Colon (tissue), 2 donors: ENCODE results near the gene CDH7.
A peak's percentile ranks its signal among the peaks of the same experiment; 100 is the strongest.

Source experiments
- FAIRE-seq: peaks from 2 replicates; lab custom pipeline; 2012; peaks lifted over from hg19 to GRCh38; lab: Jason Lieb, UNC
- donor health status: control.
- donor health status: control.

Gene CDH7

GRCh38 chr18:65919018-65919417 lies 168.2 kb downstream of the CDH7 start:
- FAIRE-seq = no peak

DNA sequence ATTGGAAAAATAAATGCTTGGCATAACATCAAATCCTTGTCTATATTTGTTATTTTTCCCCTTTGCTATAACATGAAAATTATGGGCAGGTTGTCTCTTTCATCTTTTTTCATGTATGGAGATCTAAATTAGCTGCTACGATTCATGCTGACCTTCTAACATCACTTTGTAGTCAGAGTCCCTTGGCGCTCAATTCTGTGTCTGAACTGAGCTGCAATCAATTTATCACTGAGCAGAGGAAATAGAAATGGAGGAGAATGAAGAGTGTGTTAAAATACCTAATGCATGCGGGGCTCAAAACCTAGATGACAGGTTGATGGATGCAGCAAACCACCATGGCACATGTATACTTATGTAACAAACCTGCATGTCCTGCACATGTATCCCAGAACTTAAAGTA lies 168.9 kb downstream of the CDH7 start:
- no peak for FAIRE-seq

DNA sequence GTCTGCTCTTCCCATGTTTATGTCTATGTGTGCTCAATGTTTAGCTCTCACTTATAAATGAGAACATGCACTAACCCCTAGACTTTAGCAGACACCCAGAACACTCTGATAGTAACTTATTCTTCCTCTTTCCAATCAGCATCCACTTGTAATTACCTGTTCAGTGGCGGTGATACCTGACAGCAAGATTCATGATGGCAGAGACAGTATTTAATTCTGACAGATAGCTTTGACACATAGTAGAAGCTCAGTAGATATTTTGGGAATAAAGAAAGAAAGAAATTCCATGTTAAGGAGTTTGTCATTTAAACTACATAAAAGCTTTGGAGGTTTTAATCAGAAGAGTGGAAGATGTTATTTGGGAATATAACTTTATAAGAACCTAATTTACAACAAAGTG lies 171.3 kb downstream of the CDH7 start:
- FAIRE-seq = no peak

- no peak for FAIRE-seq
Observed at GRCh38 chr18:65924904-65925303, 174.1 kb downstream of the CDH7 start.

DNA sequence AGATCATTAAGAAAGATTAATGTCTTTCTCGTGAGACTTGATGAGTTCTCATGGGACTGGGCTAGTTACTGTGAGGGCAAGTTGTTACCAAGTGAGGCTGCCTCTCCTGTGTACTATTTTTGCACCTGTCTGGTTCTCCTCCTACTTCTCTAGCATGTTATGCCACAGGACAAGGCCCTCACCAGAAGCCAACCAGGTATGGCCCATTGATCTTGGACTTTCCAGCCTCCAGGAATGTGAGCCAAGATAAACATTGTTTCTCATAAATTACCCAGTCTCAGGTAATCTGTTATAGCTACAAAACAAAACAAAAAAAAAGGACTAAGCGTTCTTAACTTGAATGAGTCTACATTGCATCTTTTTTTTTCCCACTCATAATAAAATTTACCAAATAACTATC lies 184.1 kb downstream of the CDH7 start:
- FAIRE-seq = no peak

DNA sequence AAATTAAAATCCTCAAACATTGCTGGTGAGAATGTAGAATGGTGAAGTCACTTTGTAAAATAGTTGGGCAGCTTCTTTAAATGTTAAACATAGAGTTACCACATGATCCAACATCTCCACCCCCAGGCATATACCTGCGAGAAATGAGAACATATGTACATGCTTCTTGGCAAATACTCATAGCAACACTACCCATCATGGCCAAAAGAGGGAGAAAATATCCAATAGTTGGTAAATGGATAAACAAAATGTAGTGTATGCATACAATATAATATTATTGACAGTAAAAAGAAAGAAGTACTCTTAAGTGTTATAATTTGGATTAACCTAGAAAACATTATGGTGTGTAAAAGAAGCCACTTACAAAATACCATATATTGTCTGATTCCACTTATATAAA lies 185.9 kb downstream of the CDH7 start:
- no peak for FAIRE-seq

DNA sequence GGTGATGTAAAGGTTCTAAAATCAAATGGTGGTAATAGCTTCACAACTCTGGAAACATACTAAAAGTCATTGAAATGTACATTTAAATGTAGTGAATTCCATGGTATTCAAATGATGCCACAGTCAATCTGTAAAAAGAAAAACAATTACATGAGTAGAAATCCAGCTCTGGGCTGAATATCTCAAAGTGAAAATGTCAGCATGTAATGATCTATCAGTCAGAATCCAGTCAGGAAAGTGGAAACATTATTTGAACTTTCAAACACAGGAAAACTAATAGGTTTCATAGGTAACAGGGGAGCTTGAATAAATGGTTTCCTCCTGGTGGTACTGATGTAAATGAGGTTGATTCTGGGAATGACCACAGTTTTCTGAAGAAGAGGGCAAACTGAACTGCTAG lies 186.4 kb downstream of the CDH7 start:
- FAIRE-seq = no peak

- FAIRE-seq = peak; percentile 82
Observed at GRCh38 chr18:65938592-65939372, 188.0 kb downstream of the CDH7 start.
